Progenitor cell of endocrine pancreas (in vitro differentiated cells): ENCODE data around the gene MOV10L1. TPM values are rescaled to one million over a fixed set of nuclear protein-coding genes. Genes with fewer than 3 reads are reported as not detected.

Experiments used
- DNase-seq: peaks from one replicate; pipeline ENCODE4 v3.0.0; 2021; ENCODE audit warnings: low spot score; ENCODE audit not compliant: unreplicated experiment
- H3K27ac Mint-ChIP-seq: 2 replicates; pipeline ENCODE4 v1.8.0; 2021; ENCODE audit warnings: mild to moderate bottlenecking, moderate library complexity, mixed read lengths
- H3K27me3 Mint-ChIP-seq: 2 replicates; pipeline ENCODE4 v1.8.0; 2021; ENCODE audit warnings: mixed read lengths
- H3K36me3 Mint-ChIP-seq: 2 replicates; pipeline ENCODE4 v1.8.0; 2022; ENCODE audit warnings: mixed read lengths; ENCODE audit not compliant: insufficient read depth
- H3K4me1 Mint-ChIP-seq: 2 replicates; pipeline ENCODE4 v1.8.0; 2021; ENCODE audit warnings: low read depth, mixed read lengths
- H3K4me3 Mint-ChIP-seq: 2 replicates; pipeline ENCODE4 v1.8.0; 2021; ENCODE audit warnings: low read depth, mild to moderate bottlenecking, moderate library complexity, mixed read lengths
- H3K9me3 Mint-ChIP-seq: 2 replicates; pipeline ENCODE4 v1.8.0; 2021; ENCODE audit warnings: low read depth, mixed read lengths
- CTCF ChIP-seq: fragments of 200-600 bp; sonication (generic); IDR thresholded peaks from one replicate; pipeline ENCODE4 v1.5.0; 2021; ENCODE audit warnings: antibody characterized with exemption, mild to moderate bottlenecking; ENCODE audit not compliant: unreplicated experiment
- total RNA-seq: library from RNA; stranded (reverse); gene quantifications from 2 replicates; pipeline ENCODE4 v1.2.1, GENCODE V29; 2021

The MOV10L1 gene
- total RNA-seq, 1 donor from 2014 or later: 0.22 TPM

- Mint-ChIP-seq H3K4me3 (no peak overlapping the region), H3K9me3 (no peaks in the 10 kb centered on the region), H3K36me3 (peaks cover 6% of the 10 kb centered on the region), H3K27ac (no peak overlapping the region), H3K4me1 (peaks cover 1% of the 10 kb centered on the region), H3K27me3 (no peaks in the 10 kb centered on the region)
- TF ChIP-seq CTCF: no peak
- no peak for DNase-seq
These were observed 87.2 kb downstream of the MOV10L1 start for GRCh38 chr22:50176850-50177536.

GRCh38 chr22:50177537-50178470, 88.0 kb downstream of the MOV10L1 start:
- H3K36me3 Mint-ChIP-seq: peaks cover 6% of the 10 kb centered on the region
- TF ChIP-seq CTCF: no peak
- H3K9me3 Mint-ChIP-seq: no peaks in the 10 kb centered on the region
- no peaks in the 10 kb centered on the region for H3K27me3 Mint-ChIP-seq
- DNase-seq: no peak
- H3K27ac Mint-ChIP-seq: no peak overlapping the region
- H3K4me1 Mint-ChIP-seq: peaks cover 1% of the 10 kb centered on the region
- no peak overlapping the region for H3K4me3 Mint-ChIP-seq

GRCh38 chr22:50178471-50178864, 88.7 kb downstream of the MOV10L1 start:
- H3K9me3 Mint-ChIP-seq: no peaks in the 10 kb centered on the region
- H3K4me3 Mint-ChIP-seq: no peak overlapping the region
- H3K36me3 Mint-ChIP-seq: peaks cover 6% of the 10 kb centered on the region
- peaks cover 1% of the 10 kb centered on the region for H3K4me1 Mint-ChIP-seq
- DNase-seq: no peak
- H3K27me3 Mint-ChIP-seq: no peaks in the 10 kb centered on the region
- no peak for TF ChIP-seq CTCF
- no peak overlapping the region for H3K27ac Mint-ChIP-seq

- no peak for TF ChIP-seq CTCF
- no peak for DNase-seq
- H3K4me3 Mint-ChIP-seq: no peak overlapping the region
- H3K4me1 Mint-ChIP-seq: peaks cover 1% of the 10 kb centered on the region
- no peaks in the 10 kb centered on the region for H3K27me3 Mint-ChIP-seq
- H3K27ac Mint-ChIP-seq: no peak overlapping the region
- peaks cover 6% of the 10 kb centered on the region for H3K36me3 Mint-ChIP-seq
- no peaks in the 10 kb centered on the region for H3K9me3 Mint-ChIP-seq
These were observed 89.4 kb downstream of the MOV10L1 start for GRCh38 chr22:50178871-50179869.
